ENCODE measurements around the gene C1orf174.

Gene C1orf174

DNA sequence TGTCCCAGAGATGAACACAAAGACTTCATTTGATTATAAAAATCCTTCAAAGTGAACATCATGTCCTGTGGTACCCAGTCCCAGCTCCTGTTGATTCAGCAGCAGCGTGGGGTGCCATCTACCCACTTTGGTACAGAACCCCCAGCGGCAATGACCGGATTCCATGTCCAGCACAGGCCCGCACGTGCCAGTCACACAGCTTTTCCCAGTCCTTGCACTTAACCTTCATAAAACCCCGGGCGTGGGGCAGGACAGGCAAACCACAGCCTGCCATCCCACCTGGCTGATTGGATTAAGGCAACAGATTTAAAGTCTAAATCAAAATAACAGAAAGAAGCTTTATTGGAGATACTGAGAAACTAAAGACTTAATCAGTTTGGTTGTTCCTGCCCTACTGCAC lies 58.6 kb downstream of the C1orf174 start:
- no peak overlapping the region for H3K4me2 ChIP-seq (ENCODE audit: low read depth, low read length)
- no peak overlapping the region for H3K4me3 ChIP-seq (ENCODE audit: low read length)
- no peaks in the 10 kb centered on the region for H3K9me3 ChIP-seq (replicated peaks; ENCODE audit: insufficient read depth, low read length)
- H2AFZ ChIP-seq (ENCODE audit: low read length), result no peak overlapping the region
- H3K4me1 ChIP-seq (ENCODE audit: low read length), result no peaks in the 10 kb centered on the region
- no peaks in the 10 kb centered on the region for H3K27me3 ChIP-seq (replicated peaks; ENCODE audit: insufficient read depth, low read length)
- H3K27ac ChIP-seq (ENCODE audit: low read length), result no peak overlapping the region
- TF ChIP-seq, protein P1, sequence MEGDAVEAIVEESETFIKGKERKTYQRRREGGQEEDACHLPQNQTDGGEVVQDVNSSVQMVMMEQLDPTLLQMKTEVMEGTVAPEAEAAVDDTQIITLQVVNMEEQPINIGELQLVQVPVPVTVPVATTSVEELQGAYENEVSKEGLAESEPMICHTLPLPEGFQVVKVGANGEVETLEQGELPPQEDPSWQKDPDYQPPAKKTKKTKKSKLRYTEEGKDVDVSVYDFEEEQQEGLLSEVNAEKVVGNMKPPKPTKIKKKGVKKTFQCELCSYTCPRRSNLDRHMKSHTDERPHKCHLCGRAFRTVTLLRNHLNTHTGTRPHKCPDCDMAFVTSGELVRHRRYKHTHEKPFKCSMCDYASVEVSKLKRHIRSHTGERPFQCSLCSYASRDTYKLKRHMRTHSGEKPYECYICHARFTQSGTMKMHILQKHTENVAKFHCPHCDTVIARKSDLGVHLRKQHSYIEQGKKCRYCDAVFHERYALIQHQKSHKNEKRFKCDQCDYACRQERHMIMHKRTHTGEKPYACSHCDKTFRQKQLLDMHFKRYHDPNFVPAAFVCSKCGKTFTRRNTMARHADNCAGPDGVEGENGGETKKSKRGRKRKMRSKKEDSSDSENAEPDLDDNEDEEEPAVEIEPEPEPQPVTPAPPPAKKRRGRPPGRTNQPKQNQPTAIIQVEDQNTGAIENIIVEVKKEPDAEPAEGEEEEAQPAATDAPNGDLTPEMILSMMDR (IDR thresholded peaks at IDR 0.05; ENCODE audit: low read length), result no peak
- TF ChIP-seq EZH2 (optimal IDR thresholded peaks at IDR 0.05; ENCODE audit: low read depth, low read length) (no peak), EZH2phosphoT487 (IDR thresholded peaks at IDR 0.05; ENCODE audit: low read length) (no peak)
- H3K9ac ChIP-seq (ENCODE audit: low read length), result no peak overlapping the region
- H3K79me2 ChIP-seq (ENCODE audit: low read length), result no peaks in the 10 kb centered on the region
- no peaks in the 10 kb centered on the region for H3K9me2 ChIP-seq (replicated peaks; ENCODE audit: insufficient read depth, low read length)
- DNase-seq, result no peak
- H3K36me3 ChIP-seq (replicated peaks; ENCODE audit: insufficient read depth, low read length), result no peaks in the 10 kb centered on the region
- H4K20me1 ChIP-seq (ENCODE audit: insufficient read depth, low read length), result no peaks in the 10 kb centered on the region
- no peaks in the 10 kb centered on the region for H3F3A ChIP-seq (ENCODE audit: insufficient read depth, low read length)

All from MM.1S (cell line).